GM23248 (cell line): ENCODE results near the gene PLEKHG5. TPM values are rescaled to one million over a fixed set of nuclear protein-coding genes. Genes with fewer than 3 reads are reported as not detected.

Experiments
- DNase-seq: peaks from one replicate; pipeline ENCODE4 v3.0.0-alpha.2; 2015
- H2AFZ ChIP-seq: fragments of 200-600 bp; sonication (generic); 2 replicates; pipeline ENCODE4 v1.6.1; 2016; ENCODE audit warnings: antibody characterized with exemption
- H3F3A ChIP-seq: fragments of 200-600 bp; sonication (generic); 2 replicates; pipeline ENCODE4 v1.6.1; 2016; ENCODE audit warnings: mild to moderate bottlenecking, antibody characterized with exemption, mixed run types; ENCODE audit not compliant: insufficient read depth
- H3K27ac ChIP-seq: fragments of 200-600 bp; sonication (generic); 2 replicates; pipeline ENCODE4 v1.5.1; 2016; ENCODE audit warnings: mild to moderate bottlenecking
- H3K27me3 ChIP-seq: fragments of 200-600 bp; sonication (generic); replicated peaks from 2 replicates; pipeline ENCODE4 v1.6.1; 2016; ENCODE audit warnings: mild to moderate bottlenecking; ENCODE audit not compliant: insufficient read depth
- H3K36me3 ChIP-seq: fragments of 200-600 bp; sonication (generic); 2 replicates; pipeline ENCODE4 v1.6.1; 2016; ENCODE audit warnings: low read depth, mild to moderate bottlenecking
- H3K4me1 ChIP-seq: fragments of 200-600 bp; sonication (generic); 2 replicates; pipeline ENCODE4 v1.6.1; 2016; ENCODE audit warnings: mild to moderate bottlenecking; ENCODE audit not compliant: insufficient read depth
- H3K4me2 ChIP-seq: fragments of 200-600 bp; sonication (generic); one replicate; pipeline ENCODE4 v1.6.1; 2016; ENCODE audit warnings: mild to moderate bottlenecking; ENCODE audit not compliant: unreplicated experiment
- H3K4me3 ChIP-seq: fragments of 200-600 bp; sonication (generic); 2 replicates; pipeline ENCODE4 v1.5.1; 2016; ENCODE audit warnings: mild to moderate bottlenecking
- H3K79me2 ChIP-seq: fragments of 200-600 bp; sonication (generic); 2 replicates; pipeline ENCODE4 v1.6.1; 2016; ENCODE audit warnings: mild to moderate bottlenecking; ENCODE audit not compliant: insufficient read depth
- H3K9ac ChIP-seq: fragments of 200-600 bp; sonication (generic); 2 replicates; pipeline ENCODE4 v1.6.1; 2016; ENCODE audit warnings: mild to moderate bottlenecking
- H3K9me2 ChIP-seq: fragments of 200-600 bp; sonication (generic); 2 replicates; pipeline ENCODE4 v1.6.1; 2016; ENCODE audit warnings: mixed run types, mild to moderate bottlenecking, moderate library complexity; ENCODE audit not compliant: insufficient read depth
- H3K9me3 ChIP-seq: fragments of 200-600 bp; sonication (generic); one replicate; pipeline ENCODE4 v1.6.1; 2017; ENCODE audit warnings: low read depth
- H4K20me1 ChIP-seq: fragments of 200-600 bp; sonication (generic); 2 replicates; pipeline ENCODE4 v1.6.0; 2016; ENCODE audit not compliant: insufficient read depth
- EZH2 ChIP-seq: fragments of 200-600 bp; sonication (generic); IDR thresholded peaks from 2 replicates; pipeline ENCODE4 v1.6.1; 2018; ENCODE audit warnings: antibody characterized with exemption, mild to moderate bottlenecking; ENCODE audit not compliant: insufficient read depth, poor library complexity, severe bottlenecking
- EZH2phosphoT487 ChIP-seq: fragments of 200-600 bp; sonication (generic); IDR thresholded peaks from 2 replicates; pipeline ENCODE4 v1.6.1; 2018; ENCODE audit warnings: antibody characterized with exemption, moderate library complexity, mild to moderate bottlenecking, low read depth; ENCODE audit not compliant: insufficient read depth
- WGBS, 2 experiments: methylation state at CpG; one replicate each; pipeline ENCODE4 v1.1.6; 2015 to 2017; ENCODE audit warnings: low lambda C conversion rate in 2 of 2, low coverage in 1 of 2; ENCODE audit errors: missing lambda C conversion rate in 2 of 2; 5-methylcytosine and 5-hydroxymethylcytosine counted together
- in situ Hi-C: fragments of 300-500 bp; cut with MboI; formaldehyde crosslinking; loops from 2 replicates; pipeline ENCODE4 v1.15.0; 2020
- polyA plus RNA-seq: library from polyadenylated mRNA; unstranded; fragments of >200 nt; fragmentation: Nextera tagmentation; extraction: Ambion mirVana; gene quantifications from 2 replicates; pipeline ENCODE4 v1.2.1, GENCODE V29; 2016
- total RNA-seq: library from RNA; depleted of rRNA; stranded (reverse); fragments of >200 nt; shearing (Covaris generic); gene quantifications from 2 replicates; pipeline ENCODE4 v1.2.3, GENCODE V29; 2014

The PLEKHG5 gene
- total and polyA plus RNA-seq, 2 experiments from 2014 or later, result 2.8 to 7.6 TPM

- no peak overlapping the region for H2AFZ ChIP-seq
- in situ Hi-C loops, result no loop called here
- TF ChIP-seq EZH2 (no peak), EZH2phosphoT487 (no peak)
- no peak overlapping the region for H3K27ac ChIP-seq
- H3K27me3 ChIP-seq, result no peaks in the 10 kb centered on the region
- H3K79me2 ChIP-seq, result no peaks in the 10 kb centered on the region
- no peak overlapping the region for H3K4me3 ChIP-seq
- no peak for DNase-seq
- H3K9me3 ChIP-seq, result no peaks in the 10 kb centered on the region
- no peak overlapping the region for H3K4me2 ChIP-seq
- no peaks in the 10 kb centered on the region for H3K36me3 ChIP-seq
- H4K20me1 ChIP-seq, result no peaks in the 10 kb centered on the region
- no peak overlapping the region for H3K9ac ChIP-seq
- no peaks in the 10 kb centered on the region for H3K9me2 ChIP-seq
- H3F3A ChIP-seq, result no peaks in the 10 kb centered on the region
- H3K4me1 ChIP-seq, result no peaks in the 10 kb centered on the region
- WGBS, 2 experiments, result 69 to 80% methylated on average over 19 to 31 of the region's 31 CpGs
Observed at GRCh38 chr1:6505367-6506209, 14.1 kb upstream of the PLEKHG5 start.

DNA sequence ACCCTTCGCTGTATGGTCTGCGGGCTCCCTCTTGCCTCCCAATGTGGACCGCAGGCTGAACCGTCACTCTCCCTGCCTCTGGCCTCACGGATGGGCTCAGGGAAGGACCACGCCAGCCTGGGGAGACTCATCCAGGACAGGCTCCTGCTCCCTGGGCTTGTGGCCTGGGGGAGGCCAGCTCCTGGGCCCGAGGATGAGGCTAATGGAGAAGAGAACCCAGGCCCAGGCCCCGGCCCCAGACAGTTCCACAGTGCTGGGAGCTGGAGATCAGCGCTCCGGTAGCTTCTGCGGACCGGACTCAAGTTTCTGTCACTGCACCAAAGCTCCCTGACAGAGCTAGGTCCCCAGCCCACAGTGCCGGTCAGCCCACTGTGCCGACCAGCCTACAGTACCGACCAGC is 13.4 kb upstream of the PLEKHG5 start:
- DNase-seq, result no peak
- Histone ChIP-seq H3K4me2 (no peak overlapping the region), H3K79me2 (no peaks in the 10 kb centered on the region), H3K4me1 (no peaks in the 10 kb centered on the region), H3K9me2 (no peaks in the 10 kb centered on the region), H3F3A (no peaks in the 10 kb centered on the region), H3K4me3 (no peak overlapping the region), H4K20me1 (no peaks in the 10 kb centered on the region), H3K9me3 (no peaks in the 10 kb centered on the region), H3K36me3 (no peaks in the 10 kb centered on the region), H2AFZ (no peak overlapping the region), H3K27me3 (no peaks in the 10 kb centered on the region), H3K9ac (no peak overlapping the region), H3K27ac (no peak overlapping the region)
- in situ Hi-C loops, result no loop called here
- 84 to 89% methylated on average over 12 to 15 of the region's 15 CpGs for WGBS, 2 experiments
- TF ChIP-seq EZH2, result no peak
- no peak for TF ChIP-seq EZH2phosphoT487

- Histone ChIP-seq H3K79me2 (no peaks in the 10 kb centered on the region), H3K4me1 (no peaks in the 10 kb centered on the region), H3K36me3 (no peaks in the 10 kb centered on the region), H3K4me3 (no peak overlapping the region), H3F3A (no peaks in the 10 kb centered on the region), H3K4me2 (no peak overlapping the region), H3K9me3 (no peaks in the 10 kb centered on the region), H3K27me3 (no peaks in the 10 kb centered on the region), H3K9me2 (no peaks in the 10 kb centered on the region), H4K20me1 (no peaks in the 10 kb centered on the region), H2AFZ (no peak overlapping the region), H3K9ac (no peak overlapping the region), H3K27ac (no peak overlapping the region)
- no peak for DNase-seq
- in situ Hi-C loops, result no loop called here
- TF ChIP-seq EZH2 (no peak), EZH2phosphoT487 (no peak)
- 75 to 79% methylated on average over 12 to 20 of the region's 20 CpGs for WGBS, 2 experiments
Observed at GRCh38 chr1:6503884-6504602, 12.6 kb upstream of the PLEKHG5 start.

DNA sequence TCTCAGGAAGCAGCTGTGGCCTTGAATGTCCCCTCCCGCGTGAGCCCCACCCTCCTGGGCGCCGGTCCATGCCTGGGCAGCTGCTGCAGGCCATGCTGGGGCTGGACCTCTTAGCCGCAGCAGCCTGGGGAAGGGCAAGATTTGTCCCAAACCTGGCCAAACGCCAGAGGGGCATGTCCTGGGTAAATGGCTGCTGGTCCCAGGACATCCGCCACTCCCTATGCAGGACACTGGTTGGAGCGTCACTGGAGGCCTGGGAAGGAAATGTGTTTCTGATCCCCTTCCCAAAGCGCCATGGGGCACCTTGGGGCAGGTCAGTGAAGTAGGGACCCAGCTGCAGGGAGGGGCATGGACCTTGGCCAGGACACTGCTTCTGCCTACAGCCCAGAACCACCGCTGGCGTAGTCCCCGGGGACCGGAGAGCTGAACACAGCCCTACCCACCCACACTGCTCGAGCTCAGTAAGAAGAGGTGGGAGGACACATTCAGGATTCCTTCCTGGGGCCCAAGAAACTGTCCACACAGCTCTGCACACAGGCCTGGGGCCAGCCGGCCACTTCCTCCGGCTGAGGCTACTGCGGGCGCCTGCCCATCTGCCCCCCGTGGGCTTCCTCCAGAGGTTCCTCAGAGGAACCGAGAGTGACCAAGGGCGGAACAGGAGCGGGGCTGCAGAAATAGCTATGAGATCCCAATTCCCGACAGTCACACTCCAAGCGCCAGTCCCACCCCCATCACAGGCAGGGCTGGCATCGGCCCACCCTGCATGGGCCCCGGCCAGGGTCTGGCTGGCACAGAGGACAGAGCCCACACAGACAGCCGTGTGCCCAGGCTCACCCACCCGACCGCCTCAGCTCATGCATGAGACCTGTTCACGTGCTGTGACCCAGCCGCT is 10.8 kb upstream of the PLEKHG5 start:
- peak; percentile 32 for DNase-seq
- Histone ChIP-seq H2AFZ (no peak overlapping the region), H3K4me2 (no peak overlapping the region), H4K20me1 (no peaks in the 10 kb centered on the region), H3K27me3 (no peaks in the 10 kb centered on the region), H3K9me2 (no peaks in the 10 kb centered on the region), H3K9me3 (no peaks in the 10 kb centered on the region), H3K36me3 (no peaks in the 10 kb centered on the region), H3K4me3 (no peak overlapping the region), H3K27ac (no peak overlapping the region), H3K79me2 (no peaks in the 10 kb centered on the region), H3F3A (no peaks in the 10 kb centered on the region), H3K9ac (no peak overlapping the region), H3K4me1 (no peaks in the 10 kb centered on the region)
- WGBS, 2 experiments, result 68 to 70% methylated on average over 30 to 31 of the region's 31 CpGs
- TF ChIP-seq EZH2phosphoT487, result no peak
- no peak for TF ChIP-seq EZH2
- in situ Hi-C loops, result no loop called here
